H1 (cell line): ENCODE measurements around the gene EFR3B. TPM values are rescaled to one million over a fixed set of nuclear protein-coding genes. Genes with fewer than 3 reads are reported as not detected.
A peak's percentile ranks its signal among the peaks of the same experiment; 100 is the strongest.

ENCODE experiments used
- CTBP2 ChIP-seq: IDR thresholded peaks from 2 replicates; pipeline ENCODE4 v1.7.0; 2011; ENCODE audit warnings: borderline replicate concordance, mild to moderate bottlenecking, moderate library complexity, mixed read lengths, low read length; ENCODE audit not compliant: insufficient read depth, insufficient read length
- RBBP5 ChIP-seq: IDR thresholded peaks from 2 replicates; pipeline ENCODE4 v1.7.1; 2012; ENCODE audit warnings: low read depth, mild to moderate bottlenecking, inconsistent platforms, low read length, moderate library complexity, borderline replicate concordance
- SIN3A ChIP-seq, 2 experiments: IDR thresholded peaks in 1 of 2; conservative IDR thresholded peaks in 1 of 2; 2 replicates each; pipeline ENCODE4 v1.6.1; 2011 to 2012; ENCODE audit warnings: low read length in 2 of 2, improper control_type of control experiment in 1 of 2, low read depth in 1 of 2, mild to moderate bottlenecking in 1 of 2
- polyA plus RNA-seq, 7 experiments: library from polyadenylated mRNA; depleted of rRNA in 3 of 7; stranded (reverse) in 5 of 7; unstranded in 2 of 7; fragments of >200 nt in 5 of 7; fragments of 200-250 nt in 2 of 7; gene quantifications; 1 replicate in 5 of 7; 2 replicates in 1 of 7; 4 replicates in 1 of 7; pipeline versions ENCODE4 v1.2.1 to v1.2.3, GENCODE V29; 2011 to 2013; ENCODE audit warnings: missing spikeins in 2 of 7, mixed read lengths in 2 of 7
- total RNA-seq: library from RNA; stranded (reverse); fragmentation: NEBNext Ultra II Directional; extraction: Animal tissue kit (Norgen Biotek cat#: 25700); gene quantifications from 2 replicates; pipeline ENCODE4 v1.2.1, GENCODE V29; 2021

The EFR3B gene
- total and polyA plus RNA-seq, 2 of the 8 experiments (the other 6 are each of a cell fraction or from before 2014, with no cell fraction given), result 3.4 to 9.6 TPM

DNA sequence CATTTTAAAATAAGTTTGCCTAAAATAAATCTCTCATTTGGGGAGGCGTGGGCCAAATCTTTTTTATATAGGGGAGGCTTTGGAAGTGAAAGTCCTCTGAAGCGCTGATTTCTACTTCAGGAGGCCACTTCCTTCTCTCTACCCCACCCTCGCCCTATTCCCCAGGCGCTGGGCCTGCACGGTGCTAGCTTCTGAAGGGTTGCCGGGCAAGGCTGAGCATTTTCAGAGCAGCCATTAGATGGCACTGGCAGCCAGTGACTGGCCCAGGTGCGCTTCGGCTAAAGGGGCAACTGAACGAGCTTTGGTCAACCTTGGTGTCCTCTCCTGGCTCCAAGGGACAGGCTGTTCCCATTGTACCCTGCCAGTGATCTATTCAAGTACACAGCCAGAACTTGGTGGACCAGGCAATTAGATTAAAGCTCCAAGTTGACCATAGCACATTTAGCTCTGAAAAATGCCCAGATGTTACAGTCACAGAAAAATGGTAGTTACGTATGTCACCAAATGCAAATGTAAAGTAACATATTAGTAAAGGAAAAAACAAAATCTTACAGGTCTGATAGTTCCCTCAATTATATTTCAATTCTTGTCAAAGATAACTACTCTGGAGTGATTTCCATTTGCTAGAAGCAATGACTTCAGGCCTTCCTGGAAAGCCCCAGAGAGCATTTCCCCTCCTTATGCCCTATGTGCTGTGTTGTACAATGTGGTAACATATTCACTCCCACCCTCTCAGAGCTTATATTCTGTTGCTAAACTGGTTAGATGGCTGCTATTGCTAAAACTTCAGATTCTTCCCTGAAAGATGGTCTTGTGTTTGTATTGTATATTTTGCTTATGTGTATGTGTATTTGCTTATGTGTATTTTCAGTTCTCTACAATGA, 124.4 kb downstream of the EFR3B start (continued):
- TF ChIP-seq CTBP2, result peak; percentile 73
- TF ChIP-seq SIN3A (conservative IDR thresholded peaks at IDR 0.05 in 1 of 2, IDR thresholded peaks at IDR 0.05 in 1 of 2; ENCODE audit: low read depth in 1 of 2, low read length in 2 of 2), result no peak
- TF ChIP-seq RBBP5, result no peak
- TF ChIP-seq, all 59 proteins: peak for 4
